Left renal pelvis (tissue), 4 donors: ENCODE data around the gene SMCO3. TPM values are rescaled to one million over a fixed set of nuclear protein-coding genes. Genes with fewer than 3 reads are reported as not detected.

Experiments used
- DNase-seq, 4 donors: peaks; one replicate each; pipeline ENCODE4 v3.0.0-alpha.2; 2013; ENCODE audit warnings: low read depth in 4 of 4, low spot score in 3 of 4
- polyA plus RNA-seq, 4 donors: library from polyadenylated mRNA; unstranded; fragments of 120-200 nt; gene quantifications; one replicate each; pipeline ENCODE4 v1.2.1, GENCODE V29; 2013; ENCODE audit not compliant: insufficient read length in 4 of 4

The SMCO3 gene
- 1 to 10 TPM in 3 of 4 donors, under 1 TPM in 1; 0.23 to 3.1 (median 2.5) TPM for polyA plus RNA-seq

DNA sequence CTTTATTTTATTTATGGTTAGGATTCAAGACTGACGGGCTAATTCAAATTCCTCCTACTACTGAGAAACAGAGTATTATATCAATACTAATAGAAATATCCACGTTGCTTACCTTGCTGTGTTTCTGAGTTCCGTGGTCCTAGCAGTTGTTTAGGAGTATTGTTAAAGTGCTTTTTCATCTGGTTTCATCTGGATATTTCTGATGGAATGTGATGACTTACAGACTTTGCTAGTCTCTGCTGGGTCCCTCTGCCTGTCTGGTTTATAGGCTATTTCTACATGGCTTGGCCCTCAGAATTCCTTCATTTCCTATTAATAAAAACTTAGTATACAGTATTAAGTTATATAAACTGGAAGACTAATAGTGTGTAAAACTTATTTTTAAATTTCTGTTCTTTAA is at the start of gene SMCO3:
SMCO3 (minus strand) TSS at position 169 of the 400 bp plus-strand sequence. CDS start 7,502 bp downstream, outside the sequence.
- no peak for DNase-seq

GRCh38 chr12:14860490-14860889 is 46.5 kb upstream of the SMCO3 start:
- DNase-seq: no peak

DNA sequence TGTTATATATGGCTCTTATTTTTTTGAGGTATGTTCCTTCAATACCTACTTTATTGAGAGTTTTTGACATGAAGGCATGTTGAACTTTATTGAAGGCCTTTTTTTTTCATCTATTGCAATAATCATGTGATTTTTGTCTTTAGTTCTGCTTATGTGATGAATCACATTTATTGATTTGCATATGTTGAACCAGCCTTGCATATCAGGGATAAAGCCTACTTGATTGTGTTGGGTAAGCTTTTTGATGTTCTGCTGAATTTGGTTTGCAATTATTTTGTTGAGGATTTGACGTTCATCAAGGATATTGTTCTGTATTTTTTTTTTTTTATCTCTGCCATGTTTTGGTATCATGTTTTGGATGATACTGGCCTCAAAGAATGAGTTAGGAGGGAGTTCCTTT is 44.5 kb upstream of the SMCO3 start:
- no peak for DNase-seq

- DNase-seq: no peak
Observed at GRCh38 chr12:14854586-14855183, 40.7 kb upstream of the SMCO3 start.

GRCh38 chr12:14853961-14854360 is 40.0 kb upstream of the SMCO3 start:
- no peak for DNase-seq

DNA sequence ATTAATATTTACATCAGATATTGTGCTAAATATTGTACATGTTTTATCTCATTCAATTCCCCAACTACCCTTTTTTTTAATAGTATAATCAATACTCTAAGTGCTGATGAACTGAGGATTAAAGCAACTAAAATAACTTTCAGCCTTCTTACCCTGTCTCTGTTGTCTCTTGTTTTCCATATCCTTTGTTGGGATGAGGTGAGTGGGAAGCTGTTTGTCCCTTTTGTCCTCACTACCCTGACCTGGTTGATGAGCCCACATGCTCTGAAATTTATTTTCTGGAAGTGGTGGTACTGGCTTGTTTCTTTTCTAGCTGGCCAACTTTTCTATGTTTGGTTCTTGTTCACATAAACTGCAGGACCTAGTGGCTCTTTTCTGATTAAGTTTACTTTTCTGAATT is 38.9 kb upstream of the SMCO3 start:
- no peak for DNase-seq

DNA sequence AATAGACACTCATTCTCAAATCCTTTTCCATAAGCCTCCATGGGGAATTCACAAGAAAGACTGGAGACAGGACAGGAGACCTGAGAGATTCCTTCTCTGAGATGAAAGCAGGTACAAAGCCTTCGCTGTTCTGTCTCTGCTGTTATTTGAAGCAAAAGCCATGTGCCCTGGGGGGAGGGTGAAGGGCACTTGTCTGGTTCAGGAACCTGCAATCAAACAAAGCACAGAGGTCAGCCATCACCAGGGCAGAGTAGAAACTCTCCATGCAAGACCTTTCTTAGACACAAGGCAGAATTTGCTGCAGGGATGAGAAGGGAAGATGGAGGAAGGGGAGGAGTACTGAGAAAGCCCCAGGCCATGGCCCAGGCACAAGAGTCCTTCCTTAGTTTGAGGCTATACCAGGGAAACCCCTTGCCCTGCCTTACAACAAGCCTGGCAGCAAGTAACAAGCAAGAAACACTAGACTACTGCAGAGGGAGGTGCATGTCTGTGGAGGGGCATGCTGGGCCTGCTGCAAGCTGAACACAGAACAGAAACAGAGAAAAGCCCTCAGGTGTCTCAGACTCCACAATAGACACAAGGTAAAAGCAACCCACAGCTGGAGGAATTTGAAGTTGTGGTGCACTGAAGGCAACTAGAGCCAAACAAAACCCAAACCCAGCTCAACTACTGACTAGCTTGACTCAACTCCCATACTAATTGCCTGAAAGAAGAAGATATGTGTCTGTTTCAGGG is 37.1 kb upstream of the SMCO3 start:
- no peak for DNase-seq

DNA sequence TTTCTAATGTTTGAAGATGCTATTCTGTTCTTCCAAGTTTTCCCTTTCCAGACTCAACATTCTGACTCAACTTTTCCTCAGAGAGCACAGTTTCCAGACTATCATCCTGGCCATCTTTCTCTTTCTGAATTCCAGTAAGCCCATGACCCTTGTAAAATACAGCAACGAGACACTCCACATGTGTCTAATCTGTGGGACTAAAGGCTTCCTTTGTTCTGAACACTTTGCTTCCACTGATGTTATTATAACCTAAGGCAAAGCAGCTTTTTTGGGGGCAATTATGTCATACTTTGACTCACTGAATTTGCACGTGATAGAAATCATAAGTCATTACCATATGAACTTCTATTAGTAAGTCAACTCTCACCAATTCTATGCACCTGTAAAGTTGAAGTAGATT is 35.7 kb upstream of the SMCO3 start:
- DNase-seq: no peak

DNA sequence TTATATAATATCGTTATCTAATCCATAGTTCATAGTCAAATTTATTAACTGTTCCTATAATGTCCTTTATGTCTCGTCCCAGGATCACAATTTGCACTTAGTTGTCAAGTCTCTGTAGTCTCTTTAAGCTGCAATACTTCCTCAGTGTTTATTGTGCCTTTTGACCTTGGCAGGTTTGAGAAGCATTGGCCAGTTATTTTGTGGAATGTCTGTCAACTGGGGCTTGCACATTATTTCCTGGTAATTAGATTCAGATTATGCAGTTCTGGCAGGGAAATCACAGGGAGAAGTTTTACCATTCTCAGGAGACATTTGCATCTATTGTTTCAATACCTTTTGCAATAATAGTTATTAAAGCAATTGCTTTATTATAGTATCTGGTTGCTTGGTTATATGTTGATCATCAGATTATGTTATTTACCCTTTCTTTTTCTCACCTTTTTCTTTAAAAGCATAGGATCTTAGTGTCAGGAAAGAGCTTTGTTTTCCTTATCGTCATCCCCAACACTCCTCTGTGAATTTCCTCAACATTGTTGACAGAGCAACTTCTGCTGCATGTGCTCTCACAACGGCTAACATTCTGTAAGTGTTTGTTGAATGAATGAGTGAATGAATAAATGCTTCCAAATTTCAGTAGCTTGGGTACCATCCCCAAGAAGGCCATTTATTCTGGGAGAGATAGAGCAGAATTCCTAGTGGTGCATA is 33.0 kb upstream of the SMCO3 start:
- no peak for DNase-seq

- no peak for DNase-seq
Observed at GRCh38 chr12:14846042-14846587, 32.1 kb upstream of the SMCO3 start.

GRCh38 chr12:14845350-14845750 is 31.4 kb upstream of the SMCO3 start:
- peak in 1 of 4 donors; percentile 42 for DNase-seq

DNA sequence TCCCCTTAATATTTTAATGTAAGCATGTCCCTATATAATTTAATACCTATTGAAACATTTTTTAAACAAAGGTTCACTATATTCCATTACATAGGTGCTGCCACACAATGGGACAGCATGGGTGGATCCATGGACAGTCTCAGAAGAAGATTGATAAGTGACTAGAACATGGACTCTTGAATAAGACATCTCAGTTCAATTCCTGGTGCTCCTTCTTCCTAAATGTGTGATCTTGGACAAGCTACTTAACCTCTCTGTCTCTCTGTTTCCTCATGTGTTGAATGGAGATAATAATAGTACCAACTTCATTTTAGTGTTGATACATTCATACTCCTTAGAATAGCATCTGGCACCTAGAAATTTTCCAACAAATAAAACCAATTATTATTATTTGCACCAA is 30.4 kb upstream of the SMCO3 start:
- no peak for DNase-seq

- no peak for DNase-seq
Observed at GRCh38 chr12:14843425-14843887, 29.5 kb upstream of the SMCO3 start, which contains the start of gene ART4. TSS of gene ART4 (minus strand) at chr12:14843526. CDS start at chr12:14843113, 413 bp downstream.

DNA sequence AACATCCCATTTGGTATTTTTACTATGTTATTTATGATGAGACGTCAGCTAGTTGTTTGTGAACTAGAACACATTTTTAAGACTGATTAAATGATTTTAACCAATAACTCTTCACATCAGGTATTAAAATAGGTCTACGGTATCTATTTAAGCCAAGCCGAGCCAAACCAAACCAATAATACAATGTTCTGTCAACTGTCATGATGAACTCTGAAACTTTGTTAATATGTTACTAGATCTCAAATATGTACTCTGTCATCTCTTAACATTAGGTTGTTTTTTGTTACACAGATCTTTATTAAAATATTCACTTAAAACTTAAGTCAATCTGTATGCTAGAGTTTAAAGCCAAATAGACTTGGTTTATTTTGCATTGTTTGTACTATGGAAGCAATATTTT is 28.3 kb upstream of the SMCO3 start:
- no peak for DNase-seq

DNA sequence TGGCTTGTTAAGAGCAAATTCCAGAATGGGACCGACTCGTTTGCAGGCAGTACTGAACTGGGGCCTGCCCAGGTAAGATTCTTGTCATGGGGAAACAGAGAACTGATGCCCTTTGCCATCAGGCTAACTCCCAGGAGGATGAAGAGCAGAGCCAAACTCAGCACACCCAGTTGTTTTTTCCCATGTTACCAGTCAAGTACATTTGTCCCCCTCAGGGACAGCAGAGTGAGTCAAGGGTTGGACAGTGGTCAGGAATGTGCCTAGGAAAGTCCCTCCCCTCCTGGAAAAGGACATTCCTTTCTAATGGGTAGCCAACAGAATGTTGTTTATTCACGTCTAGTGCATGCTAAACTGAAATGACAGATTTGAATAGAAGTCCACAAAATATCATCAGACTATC is 27.8 kb upstream of the SMCO3 start:
- no peak for DNase-seq

DNA sequence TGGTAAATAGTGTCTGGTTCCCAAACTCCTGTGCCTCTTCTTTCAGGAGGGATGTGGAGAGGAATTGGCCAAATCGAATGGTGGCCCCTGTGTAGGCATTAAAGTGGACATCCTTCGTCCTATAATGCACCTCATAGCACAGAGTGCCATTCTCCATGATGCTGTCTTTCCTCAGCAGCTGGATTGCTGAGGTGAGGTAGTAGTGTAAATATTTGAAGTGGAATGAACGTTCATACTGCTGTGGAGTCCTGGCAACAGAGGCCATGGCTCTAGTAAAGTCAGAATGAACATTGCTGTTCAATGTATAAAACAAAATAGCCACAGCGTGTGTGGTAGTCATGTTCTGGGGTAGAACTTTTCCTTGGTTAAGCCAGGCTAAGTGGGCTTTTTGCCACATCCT is 26.6 kb upstream of the SMCO3 start:
- DNase-seq: no peak

GRCh38 chr12:14839262-14839661 is 25.3 kb upstream of the SMCO3 start:
- DNase-seq: no peak

GRCh38 chr12:14836336-14837210 is 22.6 kb upstream of the SMCO3 start:
- no peak for DNase-seq

DNA sequence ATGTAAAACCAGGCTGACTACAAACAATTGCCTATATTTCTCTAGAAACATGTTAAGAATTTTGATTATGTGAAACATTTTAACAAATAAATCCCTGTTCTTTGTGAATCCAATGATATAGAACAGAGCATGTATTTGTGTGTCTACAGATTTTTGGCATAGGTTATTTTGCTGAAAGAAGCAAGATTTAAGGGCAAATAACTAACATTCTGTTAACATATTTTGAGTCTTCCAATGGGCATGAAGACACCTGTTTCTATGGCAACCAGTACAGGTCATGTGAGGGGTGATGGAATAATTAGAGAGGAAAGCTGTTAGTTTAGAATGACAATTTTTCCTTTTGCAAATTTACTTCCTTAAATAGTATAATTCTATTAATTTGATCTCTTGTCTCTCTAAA is 20.5 kb upstream of the SMCO3 start:
- DNase-seq: no peak

DNA sequence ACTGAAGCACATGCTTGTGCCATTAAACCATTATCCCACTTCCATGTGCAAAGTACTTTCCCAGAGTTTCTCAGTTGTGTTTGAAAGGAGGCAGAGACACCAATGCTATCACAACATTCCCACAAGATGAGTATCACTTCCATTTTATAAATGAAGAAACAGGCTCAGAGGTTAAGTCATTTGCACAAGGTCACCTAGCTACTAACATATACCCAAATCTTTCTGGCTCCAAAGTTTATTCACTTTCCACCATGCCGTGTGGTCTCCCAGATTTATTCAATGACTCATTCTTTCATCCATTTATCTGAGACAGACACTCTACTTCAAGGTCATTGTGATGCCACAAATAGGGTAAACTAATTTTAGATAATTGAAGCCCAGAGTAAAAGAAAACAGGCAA is 20.0 kb upstream of the SMCO3 start:
- DNase-seq: no peak
